WTC11 (cell line): ENCODE results near the gene CCDC81. TPM values are rescaled to one million over a fixed set of nuclear protein-coding genes. Genes with fewer than 3 reads are reported as not detected.

Source experiments
- ATAC-seq: fragments of 200-7000 bp; cut with Tn5 transposase; 2 replicates; pipeline ENCODE4 v1.10.0; 2021; ENCODE audit warnings: mild to moderate bottlenecking, moderate library complexity
- CTCF ChIA-PET: fragments of 300-600 bp; sonication (Branson Sonifier 250); formaldehyde crosslinking; loops from one replicate; lab custom pipeline; 2021; ENCODE audit warnings: antibody characterized with exemption; lab: Charles Lee
- POLR2A ChIA-PET: fragments of 350-600 bp; sonication (Branson Sonifier 250); formaldehyde crosslinking; loops from one replicate; lab custom pipeline; 2021; ENCODE audit warnings: antibody characterized with exemption; lab: Charles Lee
- DNase-seq: peaks from one replicate; pipeline ENCODE4 v3.0.0; 2021; ENCODE audit warnings: low spot score
- H3K27ac Mint-ChIP-seq: 2 replicates; pipeline ENCODE4 v1.8.0; 2021; ENCODE audit warnings: mixed read lengths
- H3K27me3 Mint-ChIP-seq: 2 replicates; pipeline ENCODE4 v1.8.0; 2021; ENCODE audit warnings: low read depth, mild to moderate bottlenecking, moderate library complexity, mixed read lengths
- H3K36me3 Mint-ChIP-seq: 2 replicates; pipeline ENCODE4 v1.8.0; 2021; ENCODE audit warnings: mixed read lengths
- H3K4me1 Mint-ChIP-seq: 2 replicates; pipeline ENCODE4 v1.8.0; 2022; ENCODE audit warnings: mixed read lengths
- H3K4me3 Mint-ChIP-seq: 2 replicates; pipeline ENCODE4 v1.8.0; 2021; ENCODE audit warnings: mild to moderate bottlenecking, moderate library complexity, mixed read lengths
- H3K9me3 Mint-ChIP-seq: 2 replicates; pipeline ENCODE4 v1.8.0; 2021; ENCODE audit warnings: mixed read lengths
- CBFB ChIP-seq: sonication (generic); formaldehyde crosslinking; IDR thresholded peaks from 2 replicates; pipeline ENCODE4 v1.8.1; 2022; ENCODE audit warnings: mild to moderate bottlenecking, low read depth, missing genetic modification reagents
- CREB1 ChIP-seq: sonication (generic); formaldehyde crosslinking; IDR thresholded peaks from 2 replicates; pipeline ENCODE4 v1.8.0; 2023; ENCODE audit warnings: mild to moderate bottlenecking, missing genetic modification reagents
- CREM ChIP-seq: sonication (generic); formaldehyde crosslinking; IDR thresholded peaks from 2 replicates; pipeline ENCODE4 v1.8.1; 2022; ENCODE audit warnings: mild to moderate bottlenecking, missing genetic modification reagents, moderate library complexity
- ELF4 ChIP-seq: sonication (generic); formaldehyde crosslinking; IDR thresholded peaks from 2 replicates; pipeline ENCODE4 v1.8.1; 2022; ENCODE audit warnings: low read depth, mild to moderate bottlenecking, moderate library complexity, missing genetic modification reagents
- FOXJ3 ChIP-seq: sonication (generic); formaldehyde crosslinking; IDR thresholded peaks from 2 replicates; pipeline ENCODE4 v1.9.0; 2021; ENCODE audit warnings: missing genetic modification reagents, mild to moderate bottlenecking, borderline replicate concordance
- HMGA2 ChIP-seq: fragments of 250-450 bp; sonication (Bioruptor Pico); IDR thresholded peaks from 2 replicates; pipeline ENCODE4 v1.4.0; 2021; ENCODE audit warnings: mild to moderate bottlenecking, moderate library complexity
- NR2C2 ChIP-seq: sonication (generic); formaldehyde crosslinking; IDR thresholded peaks from 2 replicates; pipeline ENCODE4 v1.8.0; 2022; ENCODE audit warnings: mild to moderate bottlenecking, missing genetic modification reagents
- OVOL2 ChIP-seq: fragments of 250-450 bp; sonication (Bioruptor Pico); IDR thresholded peaks from 2 replicates; pipeline ENCODE4 v1.9.0; 2021; ENCODE audit warnings: mild to moderate bottlenecking, borderline replicate concordance
- TCF7 ChIP-seq: sonication (generic); formaldehyde crosslinking; IDR thresholded peaks from 2 replicates; pipeline ENCODE4 v1.8.0; 2022; ENCODE audit warnings: mild to moderate bottlenecking, low read depth, missing genetic modification reagents, moderate library complexity
- ZBTB21 ChIP-seq: sonication (generic); formaldehyde crosslinking; IDR thresholded peaks from 2 replicates; pipeline ENCODE4 v1.8.1; 2023; ENCODE audit warnings: mild to moderate bottlenecking, missing genetic modification reagents, borderline replicate concordance
- ZNF671 ChIP-seq: fragments of 250-450 bp; sonication (Bioruptor Pico); IDR thresholded peaks from 2 replicates; pipeline ENCODE4 v1.8.0; 2021; ENCODE audit warnings: mild to moderate bottlenecking
- total RNA-seq: library from RNA; stranded (reverse); gene quantifications from 3 replicates; pipeline ENCODE4 v1.2.3, GENCODE V29; 2021
- TF ChIP-seq, protein P1 (sequence below): sonication (generic); formaldehyde crosslinking; IDR thresholded peaks from 2 replicates; pipeline ENCODE4 v1.8.1; 2022; ENCODE audit warnings: low read depth, missing genetic modification reagents, borderline replicate concordance
- TF ChIP-seq, protein P2 (sequence below): fragments of 250-450 bp; sonication (Bioruptor Pico); conservative IDR thresholded peaks from 2 replicates; pipeline ENCODE4 v1.9.0; 2021; ENCODE audit warnings: mild to moderate bottlenecking
- TF ChIP-seq, protein P3 (sequence below): sonication (generic); formaldehyde crosslinking; IDR thresholded peaks from 2 replicates; pipeline ENCODE4 v1.8.0; 2022; ENCODE audit warnings: mild to moderate bottlenecking, missing genetic modification reagents
- TF ChIP-seq, protein P4 (sequence below): sonication (generic); formaldehyde crosslinking; IDR thresholded peaks from 2 replicates; pipeline ENCODE4 v1.8.1; 2023; ENCODE audit warnings: mild to moderate bottlenecking, missing genetic modification reagents, moderate library complexity
- TF ChIP-seq, protein P5 (sequence below): sonication (generic); formaldehyde crosslinking; IDR thresholded peaks from 2 replicates; pipeline ENCODE4 v1.8.1; 2023; ENCODE audit warnings: mild to moderate bottlenecking, missing genetic modification reagents
- TF ChIP-seq, protein P6 (sequence below): sonication (generic); formaldehyde crosslinking; IDR thresholded peaks from 2 replicates; pipeline ENCODE4 v1.8.1; 2022; ENCODE audit warnings: mild to moderate bottlenecking, missing genetic modification reagents, moderate library complexity, borderline replicate concordance
- TF ChIP-seq, protein P7 (sequence below): sonication (generic); formaldehyde crosslinking; IDR thresholded peaks from 2 replicates; pipeline ENCODE4 v1.8.1; 2023; ENCODE audit warnings: mild to moderate bottlenecking, moderate library complexity, missing genetic modification reagents
- TF ChIP-seq, protein P8 (sequence below): sonication (generic); formaldehyde crosslinking; IDR thresholded peaks from 2 replicates; pipeline ENCODE4 v1.8.0; 2022; ENCODE audit warnings: mild to moderate bottlenecking, missing genetic modification reagents
- TF ChIP-seq, protein P9 (sequence below): fragments of 250-450 bp; sonication (Bioruptor Pico); IDR thresholded peaks from 2 replicates; pipeline ENCODE4 v1.8.0; 2021; ENCODE audit warnings: mild to moderate bottlenecking

CCDC81 gene
- total RNA-seq, 1 experiment from 2014 or later = 0.98 TPM

DNA sequence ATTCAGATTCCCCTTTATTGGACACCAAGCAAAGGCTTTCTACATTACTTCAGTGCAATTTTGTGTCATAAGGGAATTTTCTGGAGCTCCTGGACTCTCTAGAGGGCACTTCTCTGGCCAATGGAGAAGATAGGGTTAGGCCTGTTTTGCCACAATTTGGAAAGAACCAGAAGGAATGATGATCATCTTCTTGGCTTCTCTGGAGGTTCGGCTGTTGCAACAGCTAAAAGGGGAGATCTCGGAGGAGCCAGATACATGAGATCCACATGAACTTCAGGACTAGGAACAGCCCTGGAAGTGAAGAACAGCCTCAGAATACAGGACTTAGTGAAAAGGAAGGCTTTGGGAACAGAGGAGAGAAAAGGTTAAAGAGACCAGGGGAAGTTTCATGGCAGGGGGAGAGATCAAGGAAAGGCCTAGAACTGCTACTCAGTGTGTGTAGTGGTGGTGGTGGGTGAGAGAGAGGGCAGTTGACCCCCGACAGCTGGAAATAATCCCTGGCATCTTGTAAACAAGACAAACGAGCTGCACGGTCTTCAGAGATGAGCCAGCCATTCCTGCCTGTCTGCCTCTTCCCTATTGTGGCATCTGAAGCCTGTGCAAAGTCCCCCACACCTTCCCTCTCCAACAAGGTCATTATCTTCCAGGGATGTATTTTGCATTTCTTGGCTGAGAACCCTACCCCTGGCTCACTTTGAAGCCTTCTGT lies 83.8 kb downstream of the CCDC81 start:
- no peak overlapping the region for H3K27ac Mint-ChIP-seq
- TF ChIP-seq, protein P1, sequence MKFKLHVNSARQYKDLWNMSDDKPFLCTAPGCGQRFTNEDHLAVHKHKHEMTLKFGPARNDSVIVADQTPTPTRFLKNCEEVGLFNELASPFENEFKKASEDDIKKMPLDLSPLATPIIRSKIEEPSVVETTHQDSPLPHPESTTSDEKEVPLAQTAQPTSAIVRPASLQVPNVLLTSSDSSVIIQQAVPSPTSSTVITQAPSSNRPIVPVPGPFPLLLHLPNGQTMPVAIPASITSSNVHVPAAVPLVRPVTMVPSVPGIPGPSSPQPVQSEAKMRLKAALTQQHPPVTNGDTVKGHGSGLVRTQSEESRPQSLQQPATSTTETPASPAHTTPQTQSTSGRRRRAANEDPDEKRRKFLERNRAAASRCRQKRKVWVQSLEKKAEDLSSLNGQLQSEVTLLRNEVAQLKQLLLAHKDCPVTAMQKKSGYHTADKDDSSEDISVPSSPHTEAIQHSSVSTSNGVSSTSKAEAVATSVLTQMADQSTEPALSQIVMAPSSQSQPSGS (CRISPR knock-in tag) = no peak
- TF ChIP-seq, protein P2, sequence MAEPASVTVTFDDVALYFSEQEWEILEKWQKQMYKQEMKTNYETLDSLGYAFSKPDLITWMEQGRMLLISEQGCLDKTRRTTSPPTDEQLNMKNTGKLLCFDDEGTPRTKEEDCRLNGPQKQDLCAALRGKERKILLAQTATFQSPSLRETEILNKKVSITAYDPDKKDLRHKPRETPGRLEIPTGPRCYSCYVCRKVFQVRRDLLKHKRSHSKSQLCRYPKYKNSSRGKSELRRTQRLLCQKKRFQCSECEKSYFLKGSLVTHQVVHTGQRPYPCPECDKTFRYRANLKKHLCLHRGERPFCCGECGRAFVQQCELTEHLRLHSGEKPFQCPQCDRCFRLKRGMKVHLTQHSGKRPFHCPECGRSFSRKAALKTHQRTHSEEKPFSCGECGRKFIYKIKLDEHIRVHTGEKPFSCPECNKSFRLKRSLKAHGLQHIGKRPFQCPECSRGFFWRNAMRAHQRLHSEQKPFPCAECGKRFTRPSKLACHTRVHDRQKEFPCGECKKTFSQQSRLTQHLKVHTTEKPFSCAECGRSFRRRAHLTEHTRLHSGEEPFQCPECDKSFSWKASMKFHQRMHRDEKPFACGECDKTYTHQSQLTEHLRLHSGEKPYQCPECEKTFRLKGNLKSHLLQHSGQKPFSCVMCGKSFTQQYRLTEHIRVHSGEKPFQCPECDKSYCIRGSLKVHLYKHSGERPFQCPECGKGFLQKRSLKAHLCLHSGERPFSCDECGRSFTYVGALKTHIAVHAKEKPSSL (CRISPR knock-in tag) = no peak
- TF ChIP-seq ZNF671 (CRISPR knock-in tag) = no peak
- no peak for TF ChIP-seq FOXJ3 (CRISPR knock-in tag)
- no peak for TF ChIP-seq HMGA2 (CRISPR knock-in tag)
- TF ChIP-seq CBFB (CRISPR knock-in tag) = no peak
- no peak for TF ChIP-seq ZBTB21 (CRISPR knock-in tag)
- TF ChIP-seq CREM (CRISPR knock-in tag) = no peak
- no peaks in the 10 kb centered on the region for H3K36me3 Mint-ChIP-seq
- no peak for ATAC-seq
- peaks cover 13% of the 10 kb centered on the region for H3K4me1 Mint-ChIP-seq
- POLR2A ChIA-PET = no interaction called here
- no peaks in the 10 kb centered on the region for H3K9me3 Mint-ChIP-seq
- no peaks in the 10 kb centered on the region for H3K27me3 Mint-ChIP-seq
- CTCF ChIA-PET = interaction anchor here (0.8 to 2.2 kb wide), 4 partner anchors 98 to 341 kb away, joined by 3 to 12 read pairs (median 6); no protein-coding TSS in a partner anchor
- H3K4me3 Mint-ChIP-seq = no peak overlapping the region
- no peak for DNase-seq

DNA sequence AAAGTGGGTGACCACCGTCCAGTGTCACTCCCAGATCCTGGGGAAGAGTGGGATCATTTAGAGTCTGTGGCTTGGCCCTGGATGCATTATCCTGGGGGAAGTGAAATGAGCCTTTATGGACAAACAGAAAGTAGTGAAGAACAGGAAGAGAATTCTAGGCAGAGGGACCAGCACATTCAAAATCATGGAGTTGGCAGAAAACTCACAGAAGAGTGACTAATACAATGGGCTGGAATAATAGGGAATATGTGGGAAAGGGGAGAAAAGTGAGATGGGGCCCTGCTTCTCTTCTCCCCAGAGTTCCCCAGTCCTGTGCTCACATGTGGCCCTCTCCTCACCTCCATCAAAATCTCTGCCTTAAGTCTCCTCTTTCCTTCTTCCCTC lies 84.3 kb downstream of the CCDC81 start:
- Mint-ChIP-seq H3K27ac (no peak overlapping the region), H3K9me3 (no peaks in the 10 kb centered on the region), H3K36me3 (no peaks in the 10 kb centered on the region), H3K4me3 (no peak overlapping the region), H3K27me3 (no peaks in the 10 kb centered on the region), H3K4me1 (peaks cover 13% of the 10 kb centered on the region)
- no peak for DNase-seq
- CTCF ChIA-PET = no interaction called here
- ATAC-seq = no peak
- POLR2A ChIA-PET = no interaction called here
- TF ChIP-seq, protein P3, sequence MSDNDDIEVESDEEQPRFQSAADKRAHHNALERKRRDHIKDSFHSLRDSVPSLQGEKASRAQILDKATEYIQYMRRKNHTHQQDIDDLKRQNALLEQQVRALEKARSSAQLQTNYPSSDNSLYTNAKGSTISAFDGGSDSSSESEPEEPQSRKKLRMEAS = no peak
- TF ChIP-seq, protein P4, sequence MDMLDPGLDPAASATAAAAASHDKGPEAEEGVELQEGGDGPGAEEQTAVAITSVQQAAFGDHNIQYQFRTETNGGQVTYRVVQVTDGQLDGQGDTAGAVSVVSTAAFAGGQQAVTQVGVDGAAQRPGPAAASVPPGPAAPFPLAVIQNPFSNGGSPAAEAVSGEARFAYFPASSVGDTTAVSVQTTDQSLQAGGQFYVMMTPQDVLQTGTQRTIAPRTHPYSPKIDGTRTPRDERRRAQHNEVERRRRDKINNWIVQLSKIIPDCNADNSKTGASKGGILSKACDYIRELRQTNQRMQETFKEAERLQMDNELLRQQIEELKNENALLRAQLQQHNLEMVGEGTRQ (CRISPR knock-in tag) = no peak
- TF ChIP-seq, protein P5, sequence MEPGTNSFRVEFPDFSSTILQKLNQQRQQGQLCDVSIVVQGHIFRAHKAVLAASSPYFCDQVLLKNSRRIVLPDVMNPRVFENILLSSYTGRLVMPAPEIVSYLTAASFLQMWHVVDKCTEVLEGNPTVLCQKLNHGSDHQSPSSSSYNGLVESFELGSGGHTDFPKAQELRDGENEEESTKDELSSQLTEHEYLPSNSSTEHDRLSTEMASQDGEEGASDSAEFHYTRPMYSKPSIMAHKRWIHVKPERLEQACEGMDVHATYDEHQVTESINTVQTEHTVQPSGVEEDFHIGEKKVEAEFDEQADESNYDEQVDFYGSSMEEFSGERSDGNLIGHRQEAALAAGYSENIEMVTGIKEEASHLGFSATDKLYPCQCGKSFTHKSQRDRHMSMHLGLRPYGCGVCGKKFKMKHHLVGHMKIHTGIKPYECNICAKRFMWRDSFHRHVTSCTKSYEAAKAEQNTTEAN (CRISPR knock-in tag) = no peak
- no peak for TF ChIP-seq TCF7 (CRISPR knock-in tag)
- TF ChIP-seq, protein P6, sequence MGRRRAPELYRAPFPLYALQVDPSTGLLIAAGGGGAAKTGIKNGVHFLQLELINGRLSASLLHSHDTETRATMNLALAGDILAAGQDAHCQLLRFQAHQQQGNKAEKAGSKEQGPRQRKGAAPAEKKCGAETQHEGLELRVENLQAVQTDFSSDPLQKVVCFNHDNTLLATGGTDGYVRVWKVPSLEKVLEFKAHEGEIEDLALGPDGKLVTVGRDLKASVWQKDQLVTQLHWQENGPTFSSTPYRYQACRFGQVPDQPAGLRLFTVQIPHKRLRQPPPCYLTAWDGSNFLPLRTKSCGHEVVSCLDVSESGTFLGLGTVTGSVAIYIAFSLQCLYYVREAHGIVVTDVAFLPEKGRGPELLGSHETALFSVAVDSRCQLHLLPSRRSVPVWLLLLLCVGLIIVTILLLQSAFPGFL (CRISPR knock-in tag) = no peak
- TF ChIP-seq, protein P7, sequence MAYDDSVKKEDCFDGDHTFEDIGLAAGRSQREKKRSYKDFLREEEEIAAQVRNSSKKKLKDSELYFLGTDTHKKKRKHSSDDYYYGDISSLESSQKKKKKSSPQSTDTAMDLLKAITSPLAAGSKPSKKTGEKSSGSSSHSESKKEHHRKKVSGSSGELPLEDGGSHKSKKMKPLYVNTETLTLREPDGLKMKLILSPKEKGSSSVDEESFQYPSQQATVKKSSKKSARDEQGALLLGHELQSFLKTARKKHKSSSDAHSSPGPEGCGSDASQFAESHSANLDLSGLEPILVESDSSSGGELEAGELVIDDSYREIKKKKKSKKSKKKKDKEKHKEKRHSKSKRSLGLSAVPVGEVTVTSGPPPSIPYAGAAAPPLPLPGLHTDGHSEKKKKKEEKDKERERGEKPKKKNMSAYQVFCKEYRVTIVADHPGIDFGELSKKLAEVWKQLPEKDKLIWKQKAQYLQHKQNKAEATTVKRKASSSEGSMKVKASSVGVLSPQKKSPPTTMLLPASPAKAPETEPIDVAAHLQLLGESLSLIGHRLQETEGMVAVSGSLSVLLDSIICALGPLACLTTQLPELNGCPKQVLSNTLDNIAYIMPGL (CRISPR knock-in tag) = no peak
- no peak for TF ChIP-seq OVOL2 (CRISPR knock-in tag)
- TF ChIP-seq ZBTB21 (CRISPR knock-in tag) = no peak
- TF ChIP-seq NR2C2 = no peak
- TF ChIP-seq, protein P8, sequence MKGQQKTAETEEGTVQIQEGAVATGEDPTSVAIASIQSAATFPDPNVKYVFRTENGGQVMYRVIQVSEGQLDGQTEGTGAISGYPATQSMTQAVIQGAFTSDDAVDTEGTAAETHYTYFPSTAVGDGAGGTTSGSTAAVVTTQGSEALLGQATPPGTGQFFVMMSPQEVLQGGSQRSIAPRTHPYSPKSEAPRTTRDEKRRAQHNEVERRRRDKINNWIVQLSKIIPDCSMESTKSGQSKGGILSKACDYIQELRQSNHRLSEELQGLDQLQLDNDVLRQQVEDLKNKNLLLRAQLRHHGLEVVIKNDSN (CRISPR knock-in tag) = no peak
- no peak for TF ChIP-seq CREB1
- TF ChIP-seq ELF4 (CRISPR knock-in tag) = no peak
- TF ChIP-seq, protein P9, sequence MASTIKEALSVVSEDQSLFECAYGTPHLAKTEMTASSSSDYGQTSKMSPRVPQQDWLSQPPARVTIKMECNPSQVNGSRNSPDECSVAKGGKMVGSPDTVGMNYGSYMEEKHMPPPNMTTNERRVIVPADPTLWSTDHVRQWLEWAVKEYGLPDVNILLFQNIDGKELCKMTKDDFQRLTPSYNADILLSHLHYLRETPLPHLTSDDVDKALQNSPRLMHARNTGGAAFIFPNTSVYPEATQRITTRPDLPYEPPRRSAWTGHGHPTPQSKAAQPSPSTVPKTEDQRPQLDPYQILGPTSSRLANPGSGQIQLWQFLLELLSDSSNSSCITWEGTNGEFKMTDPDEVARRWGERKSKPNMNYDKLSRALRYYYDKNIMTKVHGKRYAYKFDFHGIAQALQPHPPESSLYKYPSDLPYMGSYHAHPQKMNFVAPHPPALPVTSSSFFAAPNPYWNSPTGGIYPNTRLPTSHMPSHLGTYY (CRISPR knock-in tag) = no peak
